ENCODE data around the gene ADAMTSL1.

ADAMTSL1 gene

GRCh38 chr9:18727904-18728303 is 254.0 kb downstream of the ADAMTSL1 start:
- no peaks in the 10 kb centered on the region for H3K27me3 ChIP-seq (ENCODE audit: control insufficient read depth in 1 of 2, insufficient read depth in 2 of 2, low read length in 2 of 2)
- no peaks in the 10 kb centered on the region for H3K36me3 ChIP-seq (ENCODE audit: insufficient read depth, low read length)
- H3K9me3 ChIP-seq (ENCODE audit: low read length) = no peaks in the 10 kb centered on the region
- H3K9ac ChIP-seq (ENCODE audit: low read length) = no peak overlapping the region
- H3K4me1 ChIP-seq (ENCODE audit: insufficient read depth, low read length) = peaks cover 29% of the 10 kb centered on the region
- no peak overlapping the region for H3K4me3 ChIP-seq (ENCODE audit: low read depth in 1 of 2, low read length in 2 of 2)
- H3K27ac ChIP-seq (ENCODE audit: low read depth, low read length) = no peak overlapping the region

- Histone ChIP-seq H3K9me3 (ENCODE audit: low read length) (no peaks in the 10 kb centered on the region), H3K9ac (ENCODE audit: low read length) (no peak overlapping the region), H3K27me3 (ENCODE audit: control insufficient read depth in 1 of 2, insufficient read depth in 2 of 2, low read length in 2 of 2) (no peaks in the 10 kb centered on the region), H3K4me1 (ENCODE audit: insufficient read depth, low read length) (peaks cover 29% of the 10 kb centered on the region), H3K4me3 (ENCODE audit: low read depth in 1 of 2, low read length in 2 of 2) (no peak overlapping the region), H3K27ac (ENCODE audit: low read depth, low read length) (peak overlapping the region; percentile 32), H3K36me3 (ENCODE audit: insufficient read depth, low read length) (no peaks in the 10 kb centered on the region)
These were observed 254.7 kb downstream of the ADAMTSL1 start for GRCh38 chr9:18728642-18729041.

DNA sequence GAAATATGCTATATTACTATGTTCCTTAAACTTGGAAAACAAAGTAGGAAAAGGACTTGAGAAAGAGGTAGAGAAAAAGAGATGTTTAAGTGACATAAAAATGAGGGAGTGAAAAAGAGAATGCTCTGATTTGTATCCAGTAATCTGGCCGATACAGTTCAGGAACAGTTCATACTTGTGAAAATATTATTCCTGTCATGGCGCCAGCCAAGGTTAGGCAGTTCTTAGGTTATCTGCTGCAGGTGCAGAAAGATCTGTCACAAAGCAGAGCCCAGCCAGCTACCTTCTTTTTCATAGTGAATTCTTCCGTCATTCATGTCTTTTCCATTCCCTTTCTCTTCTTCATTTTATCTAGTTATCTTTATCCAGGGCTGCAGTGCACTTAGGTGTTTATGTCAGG is 256.3 kb downstream of the ADAMTSL1 start:
- H3K27ac ChIP-seq (ENCODE audit: low read depth, low read length) = no peak overlapping the region
- no peak overlapping the region for H3K9ac ChIP-seq (ENCODE audit: low read length)
- no peaks in the 10 kb centered on the region for H3K36me3 ChIP-seq (ENCODE audit: insufficient read depth, low read length)
- no peaks in the 10 kb centered on the region for H3K9me3 ChIP-seq (ENCODE audit: low read length)
- peaks cover 29% of the 10 kb centered on the region for H3K4me1 ChIP-seq (ENCODE audit: insufficient read depth, low read length)
- H3K27me3 ChIP-seq (ENCODE audit: control insufficient read depth in 1 of 2, insufficient read depth in 2 of 2, low read length in 2 of 2) = no peaks in the 10 kb centered on the region
- H3K4me3 ChIP-seq (ENCODE audit: low read depth in 1 of 2, low read length in 2 of 2) = no peak overlapping the region

DNA sequence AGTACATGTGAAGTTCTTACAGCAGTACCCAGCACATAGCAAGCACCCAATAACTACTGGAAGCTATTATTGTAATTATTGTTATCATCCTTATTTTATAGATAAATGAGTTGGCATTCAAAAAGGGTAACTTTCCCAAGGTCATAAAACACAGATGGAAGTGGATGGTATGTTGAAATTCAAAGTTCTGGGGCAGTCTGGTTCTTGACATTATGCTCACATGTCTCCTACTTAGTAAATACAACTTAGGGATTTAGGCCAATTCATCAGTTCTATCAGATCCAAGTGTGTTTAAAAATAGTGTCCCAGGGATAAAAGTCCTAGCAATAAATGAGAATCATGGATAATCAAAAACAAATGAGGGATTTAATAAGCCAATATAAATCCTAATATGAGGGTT is 265.2 kb downstream of the ADAMTSL1 start:
- no peak overlapping the region for H3K27ac ChIP-seq (ENCODE audit: low read depth, low read length)
- no peaks in the 10 kb centered on the region for H3K36me3 ChIP-seq (ENCODE audit: insufficient read depth, low read length)
- no peak overlapping the region for H3K4me3 ChIP-seq (ENCODE audit: low read depth in 1 of 2, low read length in 2 of 2)
- no peak overlapping the region for H3K9ac ChIP-seq (ENCODE audit: low read length)
- no peaks in the 10 kb centered on the region for H3K27me3 ChIP-seq (ENCODE audit: control insufficient read depth in 1 of 2, insufficient read depth in 2 of 2, low read length in 2 of 2)
- H3K9me3 ChIP-seq (ENCODE audit: low read length) = no peaks in the 10 kb centered on the region
- H3K4me1 ChIP-seq (ENCODE audit: insufficient read depth, low read length) = no peaks in the 10 kb centered on the region

DNA sequence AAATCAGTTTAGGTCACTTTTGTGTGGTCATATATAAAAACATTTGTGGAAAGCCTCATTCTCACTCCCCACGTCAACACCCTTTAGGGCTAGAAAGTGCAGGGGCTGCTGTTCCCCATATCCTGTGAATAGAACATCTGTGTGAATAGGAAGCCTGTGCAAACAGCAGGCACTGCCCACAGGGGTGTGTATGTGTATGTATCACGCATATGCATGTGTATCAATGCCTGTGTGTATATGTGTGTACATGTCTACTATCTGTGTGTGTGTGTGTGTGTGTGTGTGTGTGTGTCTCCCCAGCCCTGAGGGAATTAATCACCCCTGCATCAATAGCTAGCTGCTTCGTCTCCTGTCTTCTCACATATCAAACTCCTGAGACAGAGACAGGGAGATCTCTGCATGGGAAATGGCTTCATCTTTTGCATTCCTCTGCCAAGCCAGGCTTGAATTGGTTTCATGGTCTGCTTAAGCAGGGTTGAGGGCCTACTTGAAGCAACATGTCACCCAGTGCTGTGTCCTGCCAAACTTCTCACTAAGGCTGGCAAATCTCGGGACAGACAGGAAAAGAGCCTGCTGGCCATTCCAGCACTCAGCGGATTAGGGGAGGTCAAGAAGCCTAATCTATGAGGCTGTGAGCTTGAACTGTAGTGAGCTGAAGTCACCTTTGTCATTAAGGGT is 265.8 kb downstream of the ADAMTSL1 start:
- no peak overlapping the region for H3K27ac ChIP-seq (ENCODE audit: low read depth, low read length)
- no peaks in the 10 kb centered on the region for H3K4me1 ChIP-seq (ENCODE audit: insufficient read depth, low read length)
- H3K9ac ChIP-seq (ENCODE audit: low read length) = no peak overlapping the region
- H3K36me3 ChIP-seq (ENCODE audit: insufficient read depth, low read length) = no peaks in the 10 kb centered on the region
- no peaks in the 10 kb centered on the region for H3K27me3 ChIP-seq (ENCODE audit: control insufficient read depth in 1 of 2, insufficient read depth in 2 of 2, low read length in 2 of 2)
- no peaks in the 10 kb centered on the region for H3K9me3 ChIP-seq (ENCODE audit: low read length)
- no peak overlapping the region for H3K4me3 ChIP-seq (ENCODE audit: low read depth in 1 of 2, low read length in 2 of 2)

GRCh38 chr9:18741359-18741758 is 267.4 kb downstream of the ADAMTSL1 start:
- no peaks in the 10 kb centered on the region for H3K9me3 ChIP-seq (ENCODE audit: low read length)
- H3K9ac ChIP-seq (ENCODE audit: low read length) = no peak overlapping the region
- H3K36me3 ChIP-seq (ENCODE audit: insufficient read depth, low read length) = no peaks in the 10 kb centered on the region
- no peaks in the 10 kb centered on the region for H3K4me1 ChIP-seq (ENCODE audit: insufficient read depth, low read length)
- H3K27me3 ChIP-seq (ENCODE audit: control insufficient read depth in 1 of 2, insufficient read depth in 2 of 2, low read length in 2 of 2) = no peaks in the 10 kb centered on the region
- no peak overlapping the region for H3K27ac ChIP-seq (ENCODE audit: low read depth, low read length)
- no peak overlapping the region for H3K4me3 ChIP-seq (ENCODE audit: low read depth in 1 of 2, low read length in 2 of 2)

DNA sequence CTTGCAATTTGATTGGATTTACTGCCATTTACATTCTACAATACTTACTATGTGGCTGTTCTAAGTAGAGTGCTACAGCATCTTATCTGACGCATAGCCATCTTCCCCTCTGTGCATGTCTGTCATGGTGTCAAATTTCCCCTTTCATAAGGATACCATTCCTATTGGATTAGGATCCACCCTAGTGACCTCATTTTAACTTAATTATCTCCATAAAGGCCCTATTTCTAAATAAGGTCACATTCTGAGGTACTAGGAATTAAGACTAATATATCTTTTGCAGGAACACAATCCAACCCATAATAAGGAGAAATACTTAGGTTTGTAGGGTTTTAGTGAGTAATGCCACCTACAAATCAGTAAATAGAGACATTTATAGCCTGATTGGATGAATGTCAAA is 268.0 kb downstream of the ADAMTSL1 start:
- Histone ChIP-seq H3K27me3 (ENCODE audit: control insufficient read depth in 1 of 2, insufficient read depth in 2 of 2, low read length in 2 of 2) (no peaks in the 10 kb centered on the region), H3K4me1 (ENCODE audit: insufficient read depth, low read length) (no peaks in the 10 kb centered on the region), H3K9me3 (ENCODE audit: low read length) (no peaks in the 10 kb centered on the region), H3K4me3 (ENCODE audit: low read depth in 1 of 2, low read length in 2 of 2) (no peak overlapping the region), H3K27ac (ENCODE audit: low read depth, low read length) (no peak overlapping the region), H3K36me3 (ENCODE audit: insufficient read depth, low read length) (no peaks in the 10 kb centered on the region), H3K9ac (ENCODE audit: low read length) (no peak overlapping the region)

GRCh38 chr9:18743421-18743820 is 269.5 kb downstream of the ADAMTSL1 start:
- peak overlapping the region in 1 of 2 donors; percentile 10 for H3K4me3 ChIP-seq (ENCODE audit: low read depth in 1 of 2, low read length in 2 of 2)
- H3K36me3 ChIP-seq (ENCODE audit: insufficient read depth, low read length) = no peaks in the 10 kb centered on the region
- peaks cover 11% of the 10 kb centered on the region for H3K4me1 ChIP-seq (ENCODE audit: insufficient read depth, low read length)
- H3K27ac ChIP-seq (ENCODE audit: low read depth, low read length) = no peak overlapping the region
- no peaks in the 10 kb centered on the region for H3K27me3 ChIP-seq (ENCODE audit: control insufficient read depth in 1 of 2, insufficient read depth in 2 of 2, low read length in 2 of 2)
- no peak overlapping the region for H3K9ac ChIP-seq (ENCODE audit: low read length)
- H3K9me3 ChIP-seq (ENCODE audit: low read length) = no peaks in the 10 kb centered on the region

GRCh38 chr9:18743971-18744370 is 270.0 kb downstream of the ADAMTSL1 start:
- no peak overlapping the region for H3K9ac ChIP-seq (ENCODE audit: low read length)

DNA sequence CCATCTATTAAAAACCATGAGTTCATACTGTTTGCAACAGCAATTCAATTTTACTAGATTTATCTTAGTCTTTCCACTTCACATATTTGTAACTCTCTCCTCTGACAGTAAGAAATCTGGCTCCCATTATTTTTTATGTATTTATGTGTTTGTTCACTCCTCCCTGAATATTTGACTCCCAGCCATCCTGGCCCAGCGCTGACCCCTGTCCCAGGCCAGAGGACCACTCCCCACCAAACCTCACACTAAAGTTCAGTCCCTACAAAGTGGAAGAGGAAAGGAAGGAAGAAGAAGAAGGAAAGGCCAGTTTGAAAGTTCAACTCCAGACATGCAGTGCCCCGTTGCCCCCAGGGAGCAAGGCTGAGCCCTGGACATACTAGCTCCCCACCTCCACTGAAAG is 271.8 kb downstream of the ADAMTSL1 start:
- Histone ChIP-seq H3K9ac (ENCODE audit: low read length) (no peak overlapping the region), H3K27me3 (ENCODE audit: control insufficient read depth in 1 of 2, insufficient read depth in 2 of 2, low read length in 2 of 2) (no peaks in the 10 kb centered on the region), H3K9me3 (ENCODE audit: low read length) (no peaks in the 10 kb centered on the region), H3K36me3 (ENCODE audit: insufficient read depth, low read length) (no peaks in the 10 kb centered on the region), H3K4me1 (ENCODE audit: insufficient read depth, low read length) (peaks cover 11% of the 10 kb centered on the region), H3K27ac (ENCODE audit: low read depth, low read length) (no peak overlapping the region), H3K4me3 (ENCODE audit: low read depth in 1 of 2, low read length in 2 of 2) (no peak overlapping the region)

More at GRCh38 chr9:18743971-18744370, 270.0 kb downstream of the ADAMTSL1 start:
- no peaks in the 10 kb centered on the region for H3K36me3 ChIP-seq (ENCODE audit: insufficient read depth, low read length)
- H3K27me3 ChIP-seq (ENCODE audit: control insufficient read depth in 1 of 2, insufficient read depth in 2 of 2, low read length in 2 of 2) = no peaks in the 10 kb centered on the region
- peaks cover 11% of the 10 kb centered on the region for H3K4me1 ChIP-seq (ENCODE audit: insufficient read depth, low read length)
- H3K9me3 ChIP-seq (ENCODE audit: low read length) = no peaks in the 10 kb centered on the region
- peak overlapping the region in 1 of 2 donors; percentile 10 for H3K4me3 ChIP-seq (ENCODE audit: low read depth in 1 of 2, low read length in 2 of 2)
- H3K27ac ChIP-seq (ENCODE audit: low read depth, low read length) = peak overlapping the region; percentile 16

GRCh38 chr9:18746631-18747030 is 272.7 kb downstream of the ADAMTSL1 start:
- Histone ChIP-seq H3K4me1 (ENCODE audit: insufficient read depth, low read length) (peaks cover 11% of the 10 kb centered on the region), H3K36me3 (ENCODE audit: insufficient read depth, low read length) (no peaks in the 10 kb centered on the region), H3K9me3 (ENCODE audit: low read length) (no peaks in the 10 kb centered on the region), H3K27ac (ENCODE audit: low read depth, low read length) (no peak overlapping the region), H3K9ac (ENCODE audit: low read length) (no peak overlapping the region), H3K27me3 (ENCODE audit: control insufficient read depth in 1 of 2, insufficient read depth in 2 of 2, low read length in 2 of 2) (no peaks in the 10 kb centered on the region), H3K4me3 (ENCODE audit: low read depth in 1 of 2, low read length in 2 of 2) (no peak overlapping the region)

- Histone ChIP-seq H3K27me3 (ENCODE audit: control insufficient read depth in 1 of 2, insufficient read depth in 2 of 2, low read length in 2 of 2) (no peaks in the 10 kb centered on the region), H3K9me3 (ENCODE audit: low read length) (no peaks in the 10 kb centered on the region), H3K4me3 (ENCODE audit: low read depth in 1 of 2, low read length in 2 of 2) (no peak overlapping the region), H3K36me3 (ENCODE audit: insufficient read depth, low read length) (no peaks in the 10 kb centered on the region), H3K4me1 (ENCODE audit: insufficient read depth, low read length) (peaks cover 11% of the 10 kb centered on the region), H3K27ac (ENCODE audit: low read depth, low read length) (no peak overlapping the region), H3K9ac (ENCODE audit: low read length) (no peak overlapping the region)
These were observed 273.6 kb downstream of the ADAMTSL1 start for GRCh38 chr9:18747595-18747994.
